Sigmoid colon (tissue), 7 donors: ENCODE results near the gene CPNE4. TPM values are rescaled to one million over a fixed set of nuclear protein-coding genes. Genes with fewer than 3 reads are reported as not detected.

Source experiments
- DNase-seq: peaks from one replicate; pipeline ENCODE4 v3.0.0-alpha.2; 2019
- H3K27ac ChIP-seq, 4 donors: fragments of 200-600 bp; sonication (generic); one replicate each; pipeline ENCODE4 v1.5.1; 2016 to 2019; ENCODE audit warnings: mild to moderate bottlenecking in 1 of 4
- H3K27me3 ChIP-seq, 3 donors: fragments of 200-600 bp; sonication (generic); one replicate each; pipeline ENCODE4 v1.5.1; 2019; ENCODE audit warnings: mild to moderate bottlenecking in 1 of 3
- H3K36me3 ChIP-seq, 4 donors: fragments of 200-600 bp; sonication (generic); one replicate each; pipeline ENCODE4 v1.5.1; 2016 to 2019
- H3K4me1 ChIP-seq, 4 donors: fragments of 200-600 bp; sonication (generic); one replicate each; pipeline ENCODE4 v1.5.1; 2017 to 2019
- H3K4me3 ChIP-seq, 4 donors: fragments of 200-600 bp; sonication (generic); one replicate each; pipeline ENCODE4 v1.5.1; 2017 to 2019; ENCODE audit warnings: mild to moderate bottlenecking in 2 of 4, moderate library complexity in 1 of 4
- H3K9me3 ChIP-seq, 4 donors: fragments of 200-600 bp in 3 of 4; sonication (generic) in 3 of 4; one replicate each; pipeline versions ENCODE4 v1.5.1 to v1.6.1; 2013 to 2019
- CTCF ChIP-seq, 4 experiments: fragments of 450-650 bp in 3 of 4; fragments of 200-600 bp in 1 of 4; IDR thresholded peaks; one replicate each; pipeline ENCODE4 v1.5.1; 2016 to 2019; ENCODE audit warnings: antibody characterized with exemption in 4 of 4, mild to moderate bottlenecking in 3 of 4, moderate library complexity in 2 of 4
- EP300 ChIP-seq, 4 donors: sonication (generic); formaldehyde crosslinking; IDR thresholded peaks; one replicate each; pipeline ENCODE4 v1.6.1; 2017; ENCODE audit warnings: antibody characterized with exemption in 4 of 4
- POLR2A ChIP-seq, 2 donors: fragments of 450-650 bp; IDR thresholded peaks; one replicate each; pipeline ENCODE4 v1.6.1; 2016; ENCODE audit warnings: antibody characterized with exemption in 2 of 2, mild to moderate bottlenecking in 2 of 2, moderate library complexity in 2 of 2
- POLR2AphosphoS5 ChIP-seq, 4 donors: sonication (generic); formaldehyde crosslinking; IDR thresholded peaks; one replicate each; pipeline ENCODE4 v1.6.1; 2017; ENCODE audit warnings: antibody characterized with exemption in 4 of 4
- WGBS, 2 donors: extraction: QIAGEN DNeasy Blood & Tissue Kit; methylation state at CpG; one replicate each; pipeline ENCODE4 v1.1.7; 2013; 5-methylcytosine and 5-hydroxymethylcytosine counted together
- intact Hi-C: fragments of 100-400 bp; cut with DNase I; formaldehyde crosslinking; loops from one replicate; pipeline ENCODE4 v1.15.1; 2023
- polyA plus RNA-seq, 3 donors: library from polyadenylated mRNA; stranded (reverse); fragments of 200-250 nt; gene quantifications; one replicate each; pipeline ENCODE4 v1.2.3, GENCODE V29; 2013
- total RNA-seq, 4 donors: library from RNA; depleted of rRNA; stranded (reverse); fragments of >200 nt; gene quantifications; one replicate each; pipeline ENCODE4 v1.1.0, GENCODE V29; 2016
- donor health status: healthy with polysubstance abuse.
- donor health status: Bipolar disorder and iron deficiency.
- donor health status: healthy.

The CPNE4 gene
- total and polyA plus RNA-seq, 7 donors: 0.23 to 1.1 (median 0.54) TPM; not detected in 2

- TF ChIP-seq POLR2A (IDR thresholded peaks at IDR 0.05) (no peak), CTCF (IDR thresholded peaks at IDR 0.05) (no peak), POLR2AphosphoS5 (IDR thresholded peaks at IDR 0.05) (no peak), EP300 (IDR thresholded peaks at IDR 0.05) (no peak)
- 78 to 79% methylated on average over 1 of the region's 1 CpG for WGBS, 2 donors
- Histone ChIP-seq H3K36me3 (no peaks in the 10 kb centered on the region), H3K4me3 (no peak overlapping the region), H3K27ac (no peak overlapping the region), H3K4me1 (no peaks in the 10 kb centered on the region), H3K27me3 (no peaks in the 10 kb centered on the region), H3K9me3 (no peaks in the 10 kb centered on the region)
- DNase-seq: no peak
- intact Hi-C loops: no loop called here
Observed at GRCh38 chr3:131612745-131613144, 422.1 kb downstream of the CPNE4 start.

GRCh38 chr3:131610174-131610573, 424.6 kb downstream of the CPNE4 start:
- TF ChIP-seq CTCF (IDR thresholded peaks at IDR 0.05) (no peak), EP300 (IDR thresholded peaks at IDR 0.05) (no peak)
- intact Hi-C loops: no loop called here

GRCh38 chr3:131608741-131609140, 426.1 kb downstream of the CPNE4 start:
- Histone ChIP-seq H3K4me1 (no peaks in the 10 kb centered on the region), H3K27ac (no peak overlapping the region), H3K27me3 (no peaks in the 10 kb centered on the region), H3K9me3 (no peaks in the 10 kb centered on the region), H3K4me3 (no peak overlapping the region), H3K36me3 (no peaks in the 10 kb centered on the region)
- intact Hi-C loops: no loop called here
- TF ChIP-seq POLR2AphosphoS5 (IDR thresholded peaks at IDR 0.05): no peak
- DNase-seq: no peak

More at GRCh38 chr3:131610174-131610573, 424.6 kb downstream of the CPNE4 start:
- H3K27ac ChIP-seq: no peak overlapping the region
- H3K27me3 ChIP-seq: no peaks in the 10 kb centered on the region
- DNase-seq: no peak
- H3K9me3 ChIP-seq: no peaks in the 10 kb centered on the region
- no peak overlapping the region for H3K4me3 ChIP-seq
- H3K4me1 ChIP-seq: no peaks in the 10 kb centered on the region
- H3K36me3 ChIP-seq: no peaks in the 10 kb centered on the region

- no peaks in the 10 kb centered on the region for H3K9me3 ChIP-seq
- no peak for TF ChIP-seq EP300 (IDR thresholded peaks at IDR 0.05)
- no peak for TF ChIP-seq CTCF (IDR thresholded peaks at IDR 0.05)
- no peaks in the 10 kb centered on the region for H3K36me3 ChIP-seq
- H3K27me3 ChIP-seq: no peaks in the 10 kb centered on the region
- H3K27ac ChIP-seq: no peak overlapping the region
- no peak for DNase-seq
- intact Hi-C loops: no loop called here
- H3K4me3 ChIP-seq: no peak overlapping the region
- no peaks in the 10 kb centered on the region for H3K4me1 ChIP-seq
- 84 to 94% methylated on average over 1 of the region's 1 CpG for WGBS, 2 donors
Observed at GRCh38 chr3:131608296-131608695, 426.5 kb downstream of the CPNE4 start.

GRCh38 chr3:131605916-131606315, 428.9 kb downstream of the CPNE4 start:
- intact Hi-C loops: no loop called here
- 53 to 75% methylated on average over 2 of the region's 2 CpGs for WGBS, 2 donors
- H3K9me3 ChIP-seq: no peaks in the 10 kb centered on the region

GRCh38 chr3:131602011-131602779, 432.6 kb downstream of the CPNE4 start:
- H3K27me3 ChIP-seq: no peaks in the 10 kb centered on the region
- H3K27ac ChIP-seq: no peak overlapping the region
- intact Hi-C loops: no loop called here
- no peak overlapping the region for H3K4me3 ChIP-seq
- H3K9me3 ChIP-seq: no peaks in the 10 kb centered on the region
- no peaks in the 10 kb centered on the region for H3K36me3 ChIP-seq
- TF ChIP-seq CTCF (IDR thresholded peaks at IDR 0.05) (no peak), EP300 (IDR thresholded peaks at IDR 0.05) (no peak), POLR2AphosphoS5 (IDR thresholded peaks at IDR 0.05) (no peak)
- no peaks in the 10 kb centered on the region for H3K4me1 ChIP-seq
- no peak for DNase-seq

More at GRCh38 chr3:131605916-131606315, 428.9 kb downstream of the CPNE4 start:
- TF ChIP-seq POLR2A (IDR thresholded peaks at IDR 0.05): no peak
- no peaks in the 10 kb centered on the region for H3K27me3 ChIP-seq
- DNase-seq: no peak
- H3K4me1 ChIP-seq: no peaks in the 10 kb centered on the region
- H3K27ac ChIP-seq: no peak overlapping the region
- H3K4me3 ChIP-seq: no peak overlapping the region
- H3K36me3 ChIP-seq: no peaks in the 10 kb centered on the region
